HL-60 (cell line): ENCODE data around the gene EIF4B.

Experiments used
- DNase-seq, 2 experiments: peaks; one replicate each; pipeline ENCODE4 v3.0.0-alpha.2; 2010 to 2020; ENCODE audit warnings: low read depth in 1 of 2, low spot score in 1 of 2
- H3K27ac ChIP-seq: fragments of 250-450 bp; sonication (Bioruptor Pico); replicated peaks from 2 replicates; pipeline ENCODE4 v1.5.1; 2020; ENCODE audit warnings: mild to moderate bottlenecking, moderate library complexity
- H3K27me3 ChIP-seq: fragments of 250-450 bp; sonication (Bioruptor Pico); 2 replicates; pipeline ENCODE4 v1.5.1; 2021; ENCODE audit warnings: mild to moderate bottlenecking, moderate library complexity; ENCODE audit not compliant: insufficient read depth, poor library complexity, severe bottlenecking
- H3K4me3 ChIP-seq: replicated peaks from 2 replicates; pipeline ENCODE4 v1.5.1; 2011; ENCODE audit warnings: mild to moderate bottlenecking, control low read depth, low read length; ENCODE audit not compliant: insufficient read depth
- CTCF ChIP-seq: IDR thresholded peaks from one replicate; pipeline ENCODE4 v1.5.1; 2011; ENCODE audit warnings: low read length, control low read depth, inconsistent platforms; ENCODE audit not compliant: insufficient read depth
- GABPA ChIP-seq: IDR thresholded peaks from 2 replicates; pipeline ENCODE4 v1.6.1; 2012; ENCODE audit warnings: low read depth
- POLR2AphosphoS5 ChIP-seq: IDR thresholded peaks from 2 replicates; pipeline ENCODE4 v1.6.1; 2012; ENCODE audit warnings: low read depth
- REST ChIP-seq: IDR thresholded peaks from 2 replicates; pipeline ENCODE4 v1.6.1; 2012; ENCODE audit warnings: low read depth; ENCODE audit not compliant: insufficient replicate concordance
- SPI1 ChIP-seq: IDR thresholded peaks from 2 replicates; pipeline ENCODE4 v1.6.1; 2012; ENCODE audit warnings: low read depth, mild to moderate bottlenecking, borderline replicate concordance

The EIF4B gene

GRCh38 chr12:53057816-53058500 lies 51.7 kb downstream of the EIF4B start:
- no peak overlapping the region for H3K27ac ChIP-seq
- H3K27me3 ChIP-seq: peaks cover 11% of the 10 kb centered on the region
- H3K4me3 ChIP-seq: no peak overlapping the region
- TF ChIP-seq GABPA (no peak), CTCF (no peak), REST (no peak), SPI1 (no peak), POLR2AphosphoS5 (no peak)
- DNase-seq: no peak

GRCh38 chr12:53058674-53059433 lies 52.6 kb downstream of the EIF4B start:
- Histone ChIP-seq H3K27ac (no peak overlapping the region), H3K4me3 (no peak overlapping the region), H3K27me3 (peaks cover 8% of the 10 kb centered on the region)
- no peak for DNase-seq
- TF ChIP-seq GABPA (no peak), CTCF (no peak), REST (no peak), SPI1 (no peak), POLR2AphosphoS5 (no peak)

GRCh38 chr12:53059434-53060063 lies 53.3 kb downstream of the EIF4B start:
- no peak overlapping the region for H3K4me3 ChIP-seq
- H3K27me3 ChIP-seq: peaks cover 8% of the 10 kb centered on the region
- no peak for DNase-seq
- TF ChIP-seq POLR2AphosphoS5 (no peak), GABPA (no peak), REST (no peak), CTCF (no peak), SPI1 (no peak)
- H3K27ac ChIP-seq: no peak overlapping the region
